HL-60/S4 (cell line): ENCODE results near the gene XYLT1.

Experiments
- in situ Hi-C: fragments of 300-500 bp; cut with MboI; formaldehyde crosslinking; loops from 2 replicates; pipeline ENCODE4 v1.14.3; 2022; ENCODE audit warnings: low sequenced_read_pairs

XYLT1 gene

GRCh38 chr16:17377360-17378324 lies 93.1 kb downstream of the XYLT1 start:
- in situ Hi-C loops: loop anchor here (10.0 kb wide), 1 partner anchor 87 kb away; no protein-coding TSS in a partner anchor

DNA sequence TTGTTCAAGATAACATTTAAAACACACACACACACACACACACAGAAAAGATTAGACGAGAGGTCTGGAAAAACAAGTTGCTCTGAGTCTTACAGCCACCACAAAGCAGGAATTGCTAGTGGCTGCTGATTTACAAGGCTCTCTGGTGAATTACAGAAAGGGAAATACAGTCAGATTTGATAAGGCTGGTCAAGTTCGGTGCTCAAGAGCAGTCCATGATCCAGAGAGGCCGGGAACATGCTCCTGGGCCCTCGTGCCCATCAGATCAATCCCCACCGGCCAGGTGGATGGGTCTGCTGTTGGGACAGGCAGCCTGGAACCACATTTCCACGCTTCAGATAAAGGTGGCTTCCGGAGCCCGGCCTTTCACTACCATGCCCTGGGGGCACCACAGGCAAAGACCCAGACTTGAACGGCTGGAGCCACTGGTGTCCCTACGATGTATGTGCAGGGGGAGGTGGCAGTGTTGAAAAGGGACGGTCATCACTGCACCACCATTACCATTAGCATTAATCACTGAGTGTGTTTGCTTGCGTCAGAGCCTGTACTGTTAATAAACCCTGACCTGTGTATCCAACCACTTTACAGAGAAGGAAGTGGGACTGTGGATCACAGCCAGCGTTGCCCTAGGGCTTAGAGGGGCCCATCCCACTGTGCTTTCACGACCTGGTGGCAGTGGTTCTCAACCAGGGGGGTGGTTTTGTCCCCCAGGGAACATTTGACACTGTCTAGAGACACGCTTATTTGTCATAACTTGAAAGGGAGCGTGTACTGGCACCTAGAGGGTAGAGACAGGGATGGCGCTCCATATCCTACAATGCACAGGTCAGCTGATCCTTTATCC lies 95.1 kb downstream of the XYLT1 start:
- in situ Hi-C loops: loop anchor here (10.0 kb wide), 1 partner anchor 89 kb away; no protein-coding TSS in a partner anchor

- in situ Hi-C loops: loop anchor here (10.0 kb wide), 1 partner anchor 90 kb away; no protein-coding TSS in a partner anchor
These were observed 96.0 kb downstream of the XYLT1 start for GRCh38 chr16:17374668-17375255.

GRCh38 chr16:17373533-17373932 lies 97.2 kb downstream of the XYLT1 start:
- in situ Hi-C loops: loop anchor here (10.0 kb wide), 1 partner anchor 91 kb away; no protein-coding TSS in a partner anchor

DNA sequence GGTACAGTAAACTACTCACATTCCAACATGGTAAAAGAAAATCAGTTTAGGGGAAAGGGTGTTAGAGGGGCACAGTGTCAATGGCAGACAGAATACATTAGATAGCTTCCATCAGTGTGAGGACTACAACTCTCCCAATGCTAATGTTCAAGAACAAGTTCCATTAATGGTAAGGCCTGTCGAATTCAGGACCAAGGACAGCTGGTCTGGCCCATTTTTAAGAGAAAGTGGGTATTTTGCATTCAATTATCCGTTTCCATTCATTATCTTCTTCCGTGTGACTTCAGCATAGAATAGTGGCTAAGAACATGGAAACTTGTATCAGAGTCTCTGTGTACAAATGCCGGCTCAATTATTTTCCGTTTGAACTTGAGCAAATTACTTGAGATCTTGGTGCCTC lies 98.4 kb downstream of the XYLT1 start:
- in situ Hi-C loops: loop anchor here (10.0 kb wide), 1 partner anchor 92 kb away; no protein-coding TSS in a partner anchor

DNA sequence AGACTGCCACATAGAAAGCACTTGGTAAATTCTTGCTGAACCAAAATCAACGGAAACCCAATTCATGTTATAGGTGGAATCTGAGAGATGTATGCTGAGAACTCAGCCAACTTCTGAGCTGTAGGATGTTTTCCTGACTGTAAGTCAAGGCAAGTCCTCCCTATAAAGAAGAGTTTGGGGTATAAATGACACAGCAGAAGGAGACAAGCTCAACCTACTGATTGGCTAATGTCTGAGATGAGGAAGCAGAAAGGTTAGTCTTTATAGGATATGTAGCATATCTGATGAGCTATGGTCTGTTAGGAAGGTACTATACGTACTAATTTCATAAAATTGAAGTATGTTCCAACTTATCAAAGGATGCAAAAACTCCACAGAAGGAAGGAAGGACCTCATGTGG lies 99.5 kb downstream of the XYLT1 start:
- in situ Hi-C loops: loop anchor here (10.0 kb wide), 1 partner anchor 94 kb away; no protein-coding TSS in a partner anchor

DNA sequence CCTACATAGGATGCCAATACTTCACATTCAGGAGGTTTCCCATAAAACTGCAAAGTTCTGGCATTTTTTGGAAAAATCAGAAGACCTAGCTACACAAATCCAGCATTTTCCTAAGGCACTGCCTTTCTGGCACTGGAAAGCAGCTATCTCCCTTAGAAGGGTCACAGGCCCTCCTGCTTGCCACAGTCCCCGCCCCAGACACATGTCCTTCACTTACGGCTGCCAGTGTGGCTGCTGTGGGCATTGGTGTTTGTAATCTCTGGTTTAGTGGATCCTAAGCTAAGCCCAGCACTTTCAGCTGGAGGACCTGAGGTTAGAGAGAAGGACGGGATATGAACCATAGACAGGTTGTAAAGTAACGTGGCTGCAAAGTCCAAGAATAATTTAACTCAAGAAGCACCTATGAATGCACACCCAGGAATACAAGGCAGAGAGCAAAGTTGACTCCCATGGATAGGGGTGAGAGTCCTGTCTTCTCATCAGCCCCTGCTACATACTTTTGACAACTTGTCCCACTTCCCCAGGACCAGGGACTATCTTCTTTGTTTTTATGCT lies 100.0 kb downstream of the XYLT1 start:
- in situ Hi-C loops: loop anchor here (10.0 kb wide), 1 partner anchor 94 kb away; no protein-coding TSS in a partner anchor

- in situ Hi-C loops: loop anchor here (10.0 kb wide), 1 partner anchor 95 kb away; no protein-coding TSS in a partner anchor
These were observed 100.5 kb downstream of the XYLT1 start for GRCh38 chr16:17370223-17370707.

DNA sequence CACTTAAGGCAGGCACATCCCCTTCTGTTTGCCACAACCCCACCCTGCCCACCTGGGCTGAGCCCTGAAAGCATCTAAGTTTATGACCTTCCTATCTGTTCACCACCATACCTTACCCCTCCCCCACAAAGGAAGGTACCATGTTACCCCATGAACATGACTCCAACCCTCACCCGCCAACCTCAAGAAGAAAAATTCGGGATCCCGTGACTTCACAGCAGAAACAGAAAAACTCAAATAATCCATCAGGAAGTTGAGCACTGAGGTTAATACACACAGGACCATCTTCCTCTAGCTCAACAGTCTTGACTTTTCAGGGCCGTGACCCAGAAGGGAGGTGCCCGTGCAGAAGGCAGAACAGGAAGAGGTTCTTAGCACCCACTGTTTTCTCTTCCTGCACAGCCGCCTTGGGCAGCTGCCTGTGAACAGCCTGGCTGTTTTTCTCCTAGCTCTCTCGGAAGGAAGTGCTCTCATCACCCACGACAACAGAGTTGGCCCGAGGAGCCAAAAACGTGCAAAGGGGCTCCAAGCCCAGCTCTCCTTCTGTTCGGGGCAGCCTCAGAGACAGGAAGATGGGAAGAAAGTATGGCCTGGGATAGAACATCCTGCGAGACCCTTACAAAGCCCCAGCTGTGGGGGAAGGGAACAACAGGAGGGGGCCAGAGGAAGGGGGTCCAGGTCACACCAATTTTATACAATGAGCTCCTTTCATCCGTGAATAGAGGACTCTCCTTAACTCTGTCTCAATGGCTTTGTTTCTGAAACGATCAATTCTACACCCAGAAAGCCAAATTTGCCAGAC lies 101.1 kb downstream of the XYLT1 start:
- in situ Hi-C loops: loop anchor here (10.0 kb wide), 1 partner anchor 95 kb away; no protein-coding TSS in a partner anchor

DNA sequence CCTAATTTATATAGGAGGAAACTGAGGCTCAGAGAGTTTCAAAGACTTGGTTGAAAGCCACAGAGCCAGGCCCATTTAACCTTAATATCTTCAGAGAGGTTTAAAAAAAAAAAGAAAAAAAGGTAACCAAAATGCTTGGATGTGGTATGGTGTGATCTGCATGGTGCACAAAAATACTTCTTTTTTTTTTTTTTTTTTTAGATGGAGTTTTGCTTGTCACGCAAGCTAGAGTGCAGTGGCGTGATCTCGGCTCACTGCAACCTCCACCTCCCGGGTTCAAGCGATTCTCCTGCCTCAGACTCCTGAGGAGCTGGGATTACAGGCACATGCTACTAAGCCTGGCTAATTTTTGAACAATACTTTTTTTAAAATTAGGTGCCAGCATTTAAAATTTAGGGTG lies 101.8 kb downstream of the XYLT1 start:
- in situ Hi-C loops: no loop called here

DNA sequence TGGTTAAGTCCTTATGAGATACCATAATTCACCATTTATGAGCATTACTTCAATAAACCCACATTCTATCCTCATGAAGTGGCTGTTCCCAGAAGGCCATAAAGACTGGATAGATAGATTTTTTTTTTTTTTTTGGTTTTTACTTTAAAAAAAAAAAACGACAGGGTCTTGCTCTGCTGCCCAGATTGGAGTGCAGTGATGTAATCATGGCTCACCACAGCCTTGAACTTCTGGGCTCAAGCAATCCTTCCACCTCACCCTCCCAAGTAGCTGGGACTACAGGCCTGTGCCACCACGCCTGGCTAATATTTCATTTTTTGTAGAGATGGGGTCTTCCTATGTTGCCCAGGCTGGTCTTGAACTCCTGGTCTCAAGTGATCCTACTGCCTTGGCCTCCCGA lies 102.3 kb downstream of the XYLT1 start:
- in situ Hi-C loops: no loop called here

DNA sequence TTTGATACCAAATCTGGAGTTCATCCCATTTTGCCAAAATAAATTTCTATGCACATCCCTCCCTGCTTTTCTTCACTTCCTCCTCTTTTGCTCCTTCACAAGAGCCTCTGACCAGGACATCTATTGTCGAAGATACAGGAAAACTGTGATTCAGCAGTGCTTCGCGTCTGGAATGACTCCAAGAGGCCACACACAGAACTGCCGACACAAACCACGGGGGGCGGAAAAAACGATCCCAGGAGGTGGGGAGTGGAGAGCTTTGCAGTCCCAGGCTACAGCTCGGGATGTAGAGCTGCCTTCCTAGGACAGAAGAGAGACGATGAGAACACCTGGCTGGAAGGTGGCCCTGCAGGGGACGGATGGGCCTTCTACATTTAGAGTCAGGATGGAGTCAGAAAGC lies 102.8 kb downstream of the XYLT1 start:
- in situ Hi-C loops: no loop called here

DNA sequence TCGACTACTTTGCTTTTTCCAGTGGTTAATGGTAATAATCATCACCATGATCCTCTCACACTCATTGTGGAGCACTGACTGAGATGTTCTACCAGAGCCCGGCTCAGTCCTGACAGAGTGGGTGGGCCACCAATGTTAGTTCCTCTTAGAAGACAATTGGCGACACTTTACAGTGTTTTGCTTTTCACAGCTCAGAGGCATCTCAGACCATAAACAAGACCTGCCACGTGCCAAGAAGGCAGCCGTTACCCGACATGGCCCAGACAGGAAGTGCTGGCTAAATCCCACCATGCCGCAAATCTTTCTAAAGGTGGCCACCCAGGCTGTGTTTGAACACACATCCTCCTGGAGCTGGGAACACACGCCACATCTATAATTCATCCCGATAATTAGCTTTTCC lies 103.7 kb downstream of the XYLT1 start:
- in situ Hi-C loops: no loop called here

GRCh38 chr16:17366299-17366961 lies 104.3 kb downstream of the XYLT1 start:
- in situ Hi-C loops: no loop called here

DNA sequence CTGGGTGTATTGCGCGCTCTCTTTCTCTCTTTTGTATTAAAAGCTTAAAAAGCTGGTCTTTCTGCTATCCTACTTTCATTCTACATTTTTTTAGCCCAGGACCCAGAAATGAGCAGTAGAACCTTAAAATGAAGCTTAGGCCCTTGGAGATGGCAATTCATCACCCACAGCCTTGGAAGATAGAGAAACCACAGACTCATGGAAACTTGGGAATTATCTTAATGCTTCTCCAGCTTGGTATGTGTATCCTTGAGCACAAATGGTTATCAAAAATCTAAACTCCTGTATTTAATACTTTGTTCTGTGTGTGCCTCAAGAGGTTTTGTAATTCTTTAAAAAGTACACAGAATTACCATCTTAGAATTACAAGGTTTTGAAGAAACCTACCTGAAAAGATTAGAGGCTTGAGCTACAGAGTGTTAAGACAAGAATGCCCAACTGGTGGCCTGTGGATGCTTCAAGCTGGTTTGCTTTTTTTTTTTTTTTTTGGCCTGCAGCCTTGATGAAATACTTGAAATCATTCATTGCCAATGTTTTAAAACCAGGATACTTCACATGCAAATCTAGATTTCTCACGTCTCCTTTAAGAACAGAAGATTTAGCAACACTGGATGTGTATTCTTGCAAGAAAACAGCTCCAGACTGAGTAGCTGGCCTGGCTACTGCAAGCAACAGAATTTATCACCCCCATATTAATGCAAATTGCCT lies 105.0 kb downstream of the XYLT1 start:
- in situ Hi-C loops: no loop called here

DNA sequence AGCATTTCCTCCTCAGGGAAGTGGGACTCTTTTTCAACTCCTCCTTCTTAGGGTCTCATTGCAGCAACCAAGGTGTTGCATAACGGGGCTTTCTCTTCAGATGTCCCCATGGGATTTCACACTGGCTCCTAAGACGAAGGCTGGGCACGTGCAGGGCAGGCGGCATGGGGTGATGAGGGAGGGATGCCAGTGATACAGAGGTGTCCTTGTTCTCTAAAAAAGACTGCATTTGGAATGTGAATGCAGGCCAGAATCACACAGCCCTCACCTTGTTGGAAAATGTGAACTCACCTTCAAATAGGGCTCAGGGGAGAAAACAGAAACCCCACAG lies 105.6 kb downstream of the XYLT1 start:
- in situ Hi-C loops: no loop called here

- in situ Hi-C loops: no loop called here
These were observed 106.2 kb downstream of the XYLT1 start for GRCh38 chr16:17364319-17365210.
